Measurements from ENCODE around the gene AHI1. TPM values are rescaled to one million over a fixed set of nuclear protein-coding genes. Genes with fewer than 3 reads are reported as not detected.

AHI1 gene
- total and polyA plus RNA-seq, 2 of the 13 experiments (the other 11 are each of a cell fraction or from before 2014, with no cell fraction given), result 7.2 to 18.6 TPM

DNA sequence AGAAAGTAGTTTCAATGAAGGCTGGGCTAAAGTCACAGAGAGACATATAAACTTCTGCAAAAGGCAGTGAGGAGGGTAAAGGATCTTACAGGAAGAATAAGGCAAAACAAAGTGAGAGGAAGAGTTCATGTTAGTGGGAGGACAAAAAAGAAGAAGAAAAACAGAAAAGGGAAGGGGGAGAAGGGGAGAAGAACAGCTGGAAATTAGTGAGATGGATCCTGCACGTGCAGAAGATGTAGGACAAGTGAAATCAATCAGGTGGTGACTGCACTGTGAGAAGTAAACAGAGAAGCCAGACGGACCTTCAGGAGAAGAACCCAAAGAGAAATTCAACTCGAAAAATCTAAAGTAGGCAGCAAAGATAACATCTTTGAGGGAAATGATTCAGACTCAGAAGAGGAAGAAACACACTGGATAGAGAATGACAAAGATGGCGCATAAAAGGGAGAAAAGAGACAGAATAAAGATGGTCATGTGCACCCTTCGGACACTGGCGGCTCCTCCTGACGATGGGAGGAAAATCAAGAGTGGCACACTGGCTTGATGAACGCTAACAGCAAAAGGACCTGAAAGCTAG, 210.5 kb downstream of the AHI1 start:
- Histone ChIP-seq H3K27me3 (ENCODE audit: control insufficient read depth in 1 of 2, insufficient read depth in 2 of 2, low read length in 2 of 2) (no peaks in the 10 kb centered on the region), H4K20me1 (ENCODE audit: insufficient read depth, low read length) (no peaks in the 10 kb centered on the region), H3K4me3 (replicated peaks in 1 of 3; ENCODE audit: insufficient read depth in 1 of 3, low read depth in 2 of 3, low read length in 3 of 3) (no peak overlapping the region), H3K4me2 (ENCODE audit: low read depth, low read length) (no peak overlapping the region), H2AFZ (ENCODE audit: low read length) (no peak overlapping the region), H3K9ac (ENCODE audit: insufficient read depth, low read depth, low read length) (no peak overlapping the region), H3K4me1 (ENCODE audit: insufficient read depth, low read length) (no peaks in the 10 kb centered on the region), H3K9me3 (ENCODE audit: low read length) (no peaks in the 10 kb centered on the region), H3K79me2 (ENCODE audit: insufficient read depth, low read length) (no peaks in the 10 kb centered on the region), H3K36me3 (replicated peaks in 1 of 2; ENCODE audit: control insufficient read depth in 1 of 2, insufficient read depth in 2 of 2, low read length in 2 of 2) (no peaks in the 10 kb centered on the region), H3K27ac (ENCODE audit: extremely low read length, insufficient read depth, low read length) (no peak overlapping the region)
- intact Hi-C loops (cut with micrococcal nuclease; ENCODE audit: unreplicated experiment) (no loop called here), in situ Hi-C loops (cut with HindIII; ENCODE audit: extremely low pct_ligation_motif_present, low pct_unique_long_range_greater_than_20kb) (no loop called here)
- TF ChIP-seq ZNF577 (CRISPR knock-in tag; IDR thresholded peaks at IDR 0.05; ENCODE audit: borderline replicate concordance, low read depth), result no peak
- no peak for TF ChIP-seq SAFB2 (CRISPR knock-in tag; IDR thresholded peaks at IDR 0.05; ENCODE audit: borderline replicate concordance, low read depth)
- no peak for TF ChIP-seq FOSL2 (CRISPR knock-in tag; IDR thresholded peaks at IDR 0.05)
- no peak for TF ChIP-seq ZNF879 (CRISPR knock-in tag; IDR thresholded peaks at IDR 0.05)
- TF ChIP-seq, protein P1, sequence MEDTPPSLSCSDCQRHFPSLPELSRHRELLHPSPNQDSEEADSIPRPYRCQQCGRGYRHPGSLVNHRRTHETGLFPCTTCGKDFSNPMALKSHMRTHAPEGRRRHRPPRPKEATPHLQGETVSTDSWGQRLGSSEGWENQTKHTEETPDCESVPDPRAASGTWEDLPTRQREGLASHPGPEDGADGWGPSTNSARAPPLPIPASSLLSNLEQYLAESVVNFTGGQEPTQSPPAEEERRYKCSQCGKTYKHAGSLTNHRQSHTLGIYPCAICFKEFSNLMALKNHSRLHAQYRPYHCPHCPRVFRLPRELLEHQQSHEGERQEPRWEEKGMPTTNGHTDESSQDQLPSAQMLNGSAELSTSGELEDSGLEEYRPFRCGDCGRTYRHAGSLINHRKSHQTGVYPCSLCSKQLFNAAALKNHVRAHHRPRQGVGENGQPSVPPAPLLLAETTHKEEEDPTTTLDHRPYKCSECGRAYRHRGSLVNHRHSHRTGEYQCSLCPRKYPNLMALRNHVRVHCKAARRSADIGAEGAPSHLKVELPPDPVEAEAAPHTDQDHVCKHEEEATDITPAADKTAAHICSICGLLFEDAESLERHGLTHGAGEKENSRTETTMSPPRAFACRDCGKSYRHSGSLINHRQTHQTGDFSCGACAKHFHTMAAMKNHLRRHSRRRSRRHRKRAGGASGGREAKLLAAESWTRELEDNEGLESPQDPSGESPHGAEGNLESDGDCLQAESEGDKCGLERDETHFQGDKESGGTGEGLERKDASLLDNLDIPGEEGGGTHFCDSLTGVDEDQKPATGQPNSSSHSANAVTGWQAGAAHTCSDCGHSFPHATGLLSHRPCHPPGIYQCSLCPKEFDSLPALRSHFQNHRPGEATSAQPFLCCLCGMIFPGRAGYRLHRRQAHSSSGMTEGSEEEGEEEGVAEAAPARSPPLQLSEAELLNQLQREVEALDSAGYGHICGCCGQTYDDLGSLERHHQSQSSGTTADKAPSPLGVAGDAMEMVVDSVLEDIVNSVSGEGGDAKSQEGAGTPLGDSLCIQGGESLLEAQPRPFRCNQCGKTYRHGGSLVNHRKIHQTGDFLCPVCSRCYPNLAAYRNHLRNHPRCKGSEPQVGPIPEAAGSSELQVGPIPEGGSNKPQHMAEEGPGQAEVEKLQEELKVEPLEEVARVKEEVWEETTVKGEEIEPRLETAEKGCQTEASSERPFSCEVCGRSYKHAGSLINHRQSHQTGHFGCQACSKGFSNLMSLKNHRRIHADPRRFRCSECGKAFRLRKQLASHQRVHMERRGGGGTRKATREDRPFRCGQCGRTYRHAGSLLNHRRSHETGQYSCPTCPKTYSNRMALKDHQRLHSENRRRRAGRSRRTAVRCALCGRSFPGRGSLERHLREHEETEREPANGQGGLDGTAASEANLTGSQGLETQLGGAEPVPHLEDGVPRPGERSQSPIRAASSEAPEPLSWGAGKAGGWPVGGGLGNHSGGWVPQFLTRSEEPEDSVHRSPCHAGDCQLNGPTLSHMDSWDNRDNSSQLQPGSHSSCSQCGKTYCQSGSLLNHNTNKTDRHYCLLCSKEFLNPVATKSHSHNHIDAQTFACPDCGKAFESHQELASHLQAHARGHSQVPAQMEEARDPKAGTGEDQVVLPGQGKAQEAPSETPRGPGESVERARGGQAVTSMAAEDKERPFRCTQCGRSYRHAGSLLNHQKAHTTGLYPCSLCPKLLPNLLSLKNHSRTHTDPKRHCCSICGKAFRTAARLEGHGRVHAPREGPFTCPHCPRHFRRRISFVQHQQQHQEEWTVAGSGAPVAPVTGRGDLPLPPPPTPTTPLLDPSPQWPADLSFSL (CRISPR knock-in tag; IDR thresholded peaks at IDR 0.05), result no peak
- TF ChIP-seq ZNF44 (CRISPR knock-in tag; IDR thresholded peaks at IDR 0.05), result no peak
- no peak for TF ChIP-seq ZNF773 (CRISPR knock-in tag; IDR thresholded peaks at IDR 0.05; ENCODE audit: borderline replicate concordance)
- ATAC-seq (no peak), FAIRE-seq (no peak), DNase-seq (ENCODE audit: low spot score) (no peak)
- POLR2A ChIA-PET, result no interaction called here
- no TSS peak for BruUV-seq (replicated peaks)
- WGBS (ENCODE audit: low lambda C conversion rate), result 84% methylated on average over 8 of the region's 8 CpGs
- CTCF ChIA-PET (ENCODE audit: low intra/inter-chr PET ratio, low total read pairs), result no interaction called here
